HCT116 (cell line): ENCODE results near the gene IL10RB. TPM values are rescaled to one million over a fixed set of nuclear protein-coding genes. Genes with fewer than 3 reads are reported as not detected.

ENCODE experiments used
- ATAC-seq: fragments of 200-7000 bp; cut with Tn5 transposase; 2 replicates; pipeline ENCODE4 v1.9.1; 2020; ENCODE audit warnings: mild to moderate bottlenecking, moderate library complexity
- BruUV-seq: library from RNA; stranded (reverse); fragments of 400-500 nt; replicated peaks from 2 replicates; lab custom pipeline; 2021; lab: Mats Ljungman, UMichigan
- CTCF ChIA-PET: fragments of 300-600 bp; sonication (Branson Sonifier 250); formaldehyde crosslinking; loops from one replicate; lab custom pipeline; 2021; ENCODE audit warnings: antibody characterized with exemption; lab: Charles Lee
- POLR2A ChIA-PET: fragments of 300-600, 350-600 bp; sonication (Branson Sonifier 250); formaldehyde crosslinking; loops from one replicate; lab custom pipeline; 2021; ENCODE audit warnings: antibody characterized with exemption; lab: Charles Lee
- RAD21 ChIA-PET, 2 experiments: fragments of 300-600 bp; sonication (Branson Sonifier 250); formaldehyde crosslinking; loops; one replicate each; lab custom pipeline; 2023; ENCODE audit warnings: low total read pairs in 2 of 2; ENCODE audit not compliant: uncharacterized antibody in 2 of 2, unreplicated experiment in 2 of 2, low non-redundant PET in 1 of 2; lab: Charles Lee
- DNase-seq: peaks from one replicate; pipeline ENCODE4 v3.0.0-alpha.2; 2010; ENCODE audit warnings: low read depth, low spot score
- H2AFZ ChIP-seq: fragments of 200-600 bp; shearing (Covaris generic), sonication (generic); 2 replicates; pipeline ENCODE4 v1.6.1; 2017; ENCODE audit warnings: low read depth, mixed run types, mixed read lengths, antibody characterized with exemption, low read length; ENCODE audit not compliant: poor library complexity, severe bottlenecking
- H3K27ac ChIP-seq: 2 replicates; pipeline ENCODE4 v1.5.1; 2012; ENCODE audit warnings: low read depth, low read length
- H3K27me3 ChIP-seq: fragments of 200-600 bp; sonication (generic); 2 replicates; pipeline ENCODE4 v1.6.1; 2016; ENCODE audit warnings: mixed run types, low read length, mixed read lengths; ENCODE audit not compliant: insufficient read depth
- H3K36me3 ChIP-seq, 2 experiments: fragments of 200-500 bp in 1 of 2; fragments of 200-600 bp in 1 of 2; sonication (Bioruptor generic) in 1 of 2; sonication (generic) in 1 of 2; 2 replicates each; pipeline versions ENCODE4 v1.5.1 to v1.6.1; 2014 to 2016; ENCODE audit warnings: low read length in 2 of 2, inconsistent platforms in 1 of 2, mixed read lengths in 1 of 2, mixed run types in 1 of 2; ENCODE audit not compliant: insufficient read depth in 2 of 2, control insufficient read depth in 1 of 2
- H3K4me1 ChIP-seq, 2 experiments: fragments of 200-600 bp in 1 of 2; sonication (generic) in 1 of 2; 2 replicates each; pipeline versions ENCODE4 v1.5.1 to v1.6.1; 2012 to 2017; ENCODE audit warnings: low read length in 2 of 2, inconsistent platforms in 1 of 2, mild to moderate bottlenecking in 1 of 2, mixed read lengths in 1 of 2, mixed run types in 1 of 2, moderate library complexity in 1 of 2; ENCODE audit not compliant: insufficient read depth in 2 of 2, control insufficient read depth in 1 of 2
- H3K4me2 ChIP-seq: fragments of 200-600 bp; sonication (generic); 2 replicates; pipeline ENCODE4 v1.6.1; 2017; ENCODE audit warnings: mixed run types, low read length, mixed read lengths
- H3K4me3 ChIP-seq, 2 experiments: fragments of 200-600 bp in 1 of 2; sonication (generic) in 1 of 2; replicated peaks in 1 of 2; 2 replicates each; pipeline ENCODE4 v1.5.1; 2011 to 2016; ENCODE audit warnings: low read length in 2 of 2, control low read depth in 1 of 2, low read depth in 1 of 2, mild to moderate bottlenecking in 1 of 2, mixed read lengths in 1 of 2, mixed run types in 1 of 2
- H3K79me2 ChIP-seq: fragments of 200-600 bp; sonication (generic); 2 replicates; pipeline ENCODE4 v1.6.1; 2017; ENCODE audit warnings: mild to moderate bottlenecking, mixed run types, low read length, moderate library complexity, mixed read lengths; ENCODE audit not compliant: insufficient read depth
- H3K9ac ChIP-seq: fragments of 200-600 bp; sonication (generic); 2 replicates; pipeline ENCODE4 v1.6.1; 2016; ENCODE audit warnings: low read length, mixed read lengths
- H3K9me2 ChIP-seq: fragments of 200-600 bp; sonication (generic), shearing (Covaris generic); 2 replicates; pipeline ENCODE4 v1.6.1; 2017; ENCODE audit warnings: mixed run types, mild to moderate bottlenecking, moderate library complexity; ENCODE audit not compliant: insufficient read depth
- H3K9me3 ChIP-seq, 2 experiments: fragments of 200-500 bp in 1 of 2; fragments of 200-600 bp in 1 of 2; sonication (Bioruptor generic) in 1 of 2; sonication (generic) in 1 of 2; 2 replicates each; pipeline ENCODE4 v1.6.1; 2014 to 2017; ENCODE audit warnings: low read length in 2 of 2, mixed read lengths in 2 of 2, inconsistent platforms in 1 of 2, low read depth in 1 of 2, mild to moderate bottlenecking in 1 of 2, mixed run types in 1 of 2, moderate library complexity in 1 of 2; ENCODE audit not compliant: control insufficient read depth in 1 of 2, insufficient read depth in 1 of 2
- H4K20me1 ChIP-seq: fragments of 200-600 bp; sonication (generic), shearing (Covaris generic); 2 replicates; pipeline ENCODE4 v1.6.1; 2017; ENCODE audit warnings: mixed run types, mild to moderate bottlenecking, moderate library complexity; ENCODE audit not compliant: insufficient read depth
- CBX3 ChIP-seq: IDR thresholded peaks from 2 replicates; pipeline ENCODE4 v1.6.1; 2012; ENCODE audit warnings: low read depth
- ELF1 ChIP-seq: IDR thresholded peaks from 2 replicates; pipeline ENCODE4 v1.6.1; 2012; ENCODE audit warnings: low read depth, borderline replicate concordance
- EZH2phosphoT487 ChIP-seq: fragments of 200-600 bp; IDR thresholded peaks from 2 replicates; pipeline ENCODE4 v1.6.1; 2018; ENCODE audit warnings: antibody characterized with exemption, borderline replicate concordance
- JUND ChIP-seq: IDR thresholded peaks from 2 replicates; pipeline ENCODE4 v1.6.1; 2012
- RAD21 ChIP-seq: IDR thresholded peaks from 2 replicates; pipeline ENCODE4 v1.6.1; 2012; ENCODE audit warnings: low read depth, mild to moderate bottlenecking
- REST ChIP-seq: IDR thresholded peaks from 2 replicates; pipeline ENCODE4 v1.6.1; 2012; ENCODE audit warnings: low read depth
- SRF ChIP-seq: IDR thresholded peaks from 2 replicates; pipeline ENCODE4 v1.6.1; 2012; ENCODE audit warnings: low read depth
- TCF7L2 ChIP-seq: IDR thresholded peaks from 2 replicates; pipeline ENCODE4 v1.7.0; 2011; ENCODE audit warnings: borderline replicate concordance, inconsistent platforms; ENCODE audit not compliant: insufficient read depth, insufficient read length; ENCODE audit errors: extremely low read depth
- YY1 ChIP-seq: IDR thresholded peaks from 2 replicates; pipeline ENCODE4 v1.6.1; 2011; ENCODE audit warnings: low read length, low read depth, moderate library complexity, mild to moderate bottlenecking; ENCODE audit not compliant: insufficient replicate concordance; ENCODE audit errors: extremely low read depth
- ZFX ChIP-seq: fragments of 450-650 bp; IDR thresholded peaks from 2 replicates; pipeline ENCODE4 v1.6.1; 2017
- intact Hi-C: fragments of 100-400 bp; cut with micrococcal nuclease; formaldehyde crosslinking; loops from 2 replicates; pipeline ENCODE4 v1.10.0; 2022
- total RNA-seq: library from RNA; stranded (reverse); gene quantifications from one replicate; pipeline ENCODE4 v1.2.1, GENCODE V29; 2021; ENCODE audit not compliant: unreplicated experiment
- TF ChIP-seq, protein P1 (sequence below): IDR thresholded peaks from 2 replicates; pipeline ENCODE4 v1.6.1; 2011; ENCODE audit warnings: mild to moderate bottlenecking, low read length, moderate library complexity; ENCODE audit not compliant: insufficient replicate concordance; ENCODE audit errors: extremely low read depth
- TF ChIP-seq, protein P2 (sequence below): IDR thresholded peaks from 2 replicates; pipeline ENCODE4 v1.6.1; 2012

The IL10RB gene
- total RNA-seq, 1 experiment from 2014 or later, result 13.7 TPM

DNA sequence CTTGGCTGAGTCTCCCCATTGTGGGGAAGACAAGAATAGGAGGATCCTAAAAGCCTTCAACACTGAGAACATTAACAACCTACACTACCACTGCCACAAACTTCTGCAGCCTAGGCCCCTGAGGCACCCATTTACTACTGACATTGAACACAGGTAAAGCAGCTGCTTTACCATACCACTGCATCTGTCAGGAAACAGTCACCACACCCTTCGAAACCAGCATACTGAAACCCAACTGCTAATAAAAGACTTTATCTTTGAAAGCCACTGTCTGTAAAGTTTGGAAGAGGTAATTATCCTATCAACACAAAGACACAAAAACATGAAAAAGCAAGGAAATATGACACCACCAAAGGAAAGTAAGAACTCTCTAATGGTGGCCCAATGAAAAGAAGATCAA lies 66.0 kb downstream of the IL10RB start:
- Histone ChIP-seq H3K36me3 (peaks cover 0 to 15% of the 10 kb centered on the region in 2 experiments; a peak in 1 of 4 replicates), H3K27me3 (no peaks in the 10 kb centered on the region), H3K9ac (no peak overlapping the region), H3K9me3 (peaks cover 5 to 10% of the 10 kb centered on the region in 2 experiments; a peak in 3 of 4 replicates), H4K20me1 (no peaks in the 10 kb centered on the region), H3K4me2 (no peak overlapping the region), H3K9me2 (no peaks in the 10 kb centered on the region), H3K4me1 (no peaks in the 10 kb centered on the region), H3K4me3 (no peak overlapping the region), H2AFZ (no peak overlapping the region), H3K79me2 (peaks cover 27% of the 10 kb centered on the region), H3K27ac (no peak overlapping the region)
- DNase-seq (no peak), ATAC-seq (no peak)
- no TSS peak for BruUV-seq
- intact Hi-C loops, result no loop called here
- ChIA-PET CTCF (no interaction called here), RAD21 (no interaction called here), POLR2A (no interaction called here)
- TF ChIP-seq ELF1 (no peak), REST (no peak), EZH2phosphoT487 (no peak), CBX3 (no peak), SRF (no peak)

DNA sequence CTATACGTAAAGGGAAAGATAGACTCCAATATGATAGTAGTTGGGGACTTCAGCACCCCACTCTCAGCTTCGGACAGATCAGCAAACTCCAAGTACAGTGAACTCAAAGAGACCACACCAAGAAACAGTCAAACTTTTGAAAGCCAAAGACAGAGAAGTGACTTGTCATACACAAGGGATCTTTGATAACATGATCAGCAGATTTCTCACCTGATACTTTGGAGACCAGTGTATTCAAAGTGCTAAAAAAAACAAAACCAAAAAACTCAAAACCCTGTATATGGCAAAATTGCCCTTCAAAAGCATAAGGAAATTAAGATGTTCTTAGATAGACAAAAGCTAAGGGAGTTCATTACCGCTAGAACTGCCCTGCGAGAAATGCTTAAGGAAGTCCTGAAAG lies 68.0 kb downstream of the IL10RB start:
- Histone ChIP-seq H2AFZ (no peak overlapping the region), H4K20me1 (no peaks in the 10 kb centered on the region), H3K9me3 (peaks cover 5 to 10% of the 10 kb centered on the region in 2 experiments; a peak in 3 of 4 replicates), H3K36me3 (peaks cover 0 to 15% of the 10 kb centered on the region in 2 experiments; a peak in 2 of 4 replicates), H3K9me2 (no peaks in the 10 kb centered on the region), H3K27ac (no peak overlapping the region), H3K27me3 (no peaks in the 10 kb centered on the region), H3K4me3 (no peak overlapping the region), H3K9ac (no peak overlapping the region), H3K79me2 (peaks cover 8% of the 10 kb centered on the region), H3K4me1 (no peaks in the 10 kb centered on the region), H3K4me2 (no peak overlapping the region)
- no TSS peak for BruUV-seq
- ChIA-PET CTCF (no interaction called here), POLR2A (no interaction called here), RAD21 (no interaction called here)
- DNase-seq (no peak), ATAC-seq (no peak)
- intact Hi-C loops, result no loop called here
- TF ChIP-seq RAD21, result no peak
- TF ChIP-seq EZH2phosphoT487, result no peak
- no peak for TF ChIP-seq YY1
- TF ChIP-seq, protein P1, sequence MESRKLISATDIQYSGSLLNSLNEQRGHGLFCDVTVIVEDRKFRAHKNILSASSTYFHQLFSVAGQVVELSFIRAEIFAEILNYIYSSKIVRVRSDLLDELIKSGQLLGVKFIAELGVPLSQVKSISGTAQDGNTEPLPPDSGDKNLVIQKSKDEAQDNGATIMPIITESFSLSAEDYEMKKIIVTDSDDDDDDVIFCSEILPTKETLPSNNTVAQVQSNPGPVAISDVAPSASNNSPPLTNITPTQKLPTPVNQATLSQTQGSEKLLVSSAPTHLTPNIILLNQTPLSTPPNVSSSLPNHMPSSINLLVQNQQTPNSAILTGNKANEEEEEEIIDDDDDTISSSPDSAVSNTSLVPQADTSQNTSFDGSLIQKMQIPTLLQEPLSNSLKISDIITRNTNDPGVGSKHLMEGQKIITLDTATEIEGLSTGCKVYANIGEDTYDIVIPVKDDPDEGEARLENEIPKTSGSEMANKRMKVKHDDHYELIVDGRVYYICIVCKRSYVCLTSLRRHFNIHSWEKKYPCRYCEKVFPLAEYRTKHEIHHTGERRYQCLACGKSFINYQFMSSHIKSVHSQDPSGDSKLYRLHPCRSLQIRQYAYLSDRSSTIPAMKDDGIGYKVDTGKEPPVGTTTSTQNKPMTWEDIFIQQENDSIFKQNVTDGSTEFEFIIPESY, result no peak
- TF ChIP-seq, protein P2, sequence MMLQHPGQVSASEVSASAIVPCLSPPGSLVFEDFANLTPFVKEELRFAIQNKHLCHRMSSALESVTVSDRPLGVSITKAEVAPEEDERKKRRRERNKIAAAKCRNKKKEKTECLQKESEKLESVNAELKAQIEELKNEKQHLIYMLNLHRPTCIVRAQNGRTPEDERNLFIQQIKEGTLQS, result no peak
- no peak for TF ChIP-seq CBX3
- TF ChIP-seq ZFX, result no peak
- TF ChIP-seq TCF7L2, result no peak
- TF ChIP-seq JUND, result no peak
